ENCODE results near the gene CACNA2D3.

GRCh38 chr3:54608041-54608440 is 485.7 kb downstream of the CACNA2D3 start:
- TF ChIP-seq, protein P1, sequence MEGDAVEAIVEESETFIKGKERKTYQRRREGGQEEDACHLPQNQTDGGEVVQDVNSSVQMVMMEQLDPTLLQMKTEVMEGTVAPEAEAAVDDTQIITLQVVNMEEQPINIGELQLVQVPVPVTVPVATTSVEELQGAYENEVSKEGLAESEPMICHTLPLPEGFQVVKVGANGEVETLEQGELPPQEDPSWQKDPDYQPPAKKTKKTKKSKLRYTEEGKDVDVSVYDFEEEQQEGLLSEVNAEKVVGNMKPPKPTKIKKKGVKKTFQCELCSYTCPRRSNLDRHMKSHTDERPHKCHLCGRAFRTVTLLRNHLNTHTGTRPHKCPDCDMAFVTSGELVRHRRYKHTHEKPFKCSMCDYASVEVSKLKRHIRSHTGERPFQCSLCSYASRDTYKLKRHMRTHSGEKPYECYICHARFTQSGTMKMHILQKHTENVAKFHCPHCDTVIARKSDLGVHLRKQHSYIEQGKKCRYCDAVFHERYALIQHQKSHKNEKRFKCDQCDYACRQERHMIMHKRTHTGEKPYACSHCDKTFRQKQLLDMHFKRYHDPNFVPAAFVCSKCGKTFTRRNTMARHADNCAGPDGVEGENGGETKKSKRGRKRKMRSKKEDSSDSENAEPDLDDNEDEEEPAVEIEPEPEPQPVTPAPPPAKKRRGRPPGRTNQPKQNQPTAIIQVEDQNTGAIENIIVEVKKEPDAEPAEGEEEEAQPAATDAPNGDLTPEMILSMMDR (IDR thresholded peaks at IDR 0.05) = no peak
- TF ChIP-seq POLR2AphosphoS5 (IDR thresholded peaks at IDR 0.05; ENCODE audit: insufficient read depth in 1 of 2, low read depth in 1 of 2) (no peak), POLR2A (IDR thresholded peaks at IDR 0.05) (no peak)
